Hematopoietic multipotent progenitor cell treated with erythropoietin and hydrocortisone succinate and interleukin-3 and kit ligand, for 6 days (in vitro differentiated cells): ENCODE measurements around the gene FXYD4.

Experiments used
- DNase-seq: peaks from one replicate; pipeline ENCODE4 v3.0.0-alpha.2; 2015

FXYD4 gene

GRCh38 chr10:43347997-43348396, 23.4 kb upstream of the FXYD4 start:
- no peak for DNase-seq

GRCh38 chr10:43348511-43349312, 22.7 kb upstream of the FXYD4 start:
- peak; percentile 94 for DNase-seq

- no peak for DNase-seq
Observed at GRCh38 chr10:43350156-43350555, 21.3 kb upstream of the FXYD4 start.

- DNase-seq: no peak
Observed at GRCh38 chr10:43350686-43351085, 20.8 kb upstream of the FXYD4 start.

- DNase-seq: no peak
Observed at GRCh38 chr10:43351301-43351700, 20.1 kb upstream of the FXYD4 start.

- DNase-seq: no peak
Observed at GRCh38 chr10:43352951-43353350, 18.5 kb upstream of the FXYD4 start.

GRCh38 chr10:43353495-43354329, 17.7 kb upstream of the FXYD4 start:
- DNase-seq: no peak

GRCh38 chr10:43354330-43354635, 17.2 kb upstream of the FXYD4 start:
- no peak for DNase-seq

- DNase-seq: no peak
Observed at GRCh38 chr10:43354879-43355380, 16.5 kb upstream of the FXYD4 start.

- peak; percentile 67 for DNase-seq
Observed at GRCh38 chr10:43355749-43356371, 15.6 kb upstream of the FXYD4 start.

GRCh38 chr10:43360086-43360485, 11.3 kb upstream of the FXYD4 start:
- DNase-seq: no peak

GRCh38 chr10:43361547-43362190, 9.8 kb upstream of the FXYD4 start:
- DNase-seq: peak; percentile 32

GRCh38 chr10:43362191-43362839, 9.1 kb upstream of the FXYD4 start:
- DNase-seq: peak; percentile 99

- DNase-seq: no peak
Observed at GRCh38 chr10:43365001-43365400, 6.4 kb upstream of the FXYD4 start.

- no peak for DNase-seq
Observed at GRCh38 chr10:43369921-43370320, 1.5 kb upstream of the FXYD4 start.

GRCh38 chr10:43370671-43371215, 693 bp upstream of the FXYD4 start:
- DNase-seq: no peak

GRCh38 chr10:43372765-43373361, 1.4 kb downstream of the FXYD4 start:
- DNase-seq: no peak

GRCh38 chr10:43373461-43373860, 2.0 kb downstream of the FXYD4 start:
- DNase-seq: no peak

- no peak for DNase-seq
Observed at GRCh38 chr10:43374194-43374593, 2.8 kb downstream of the FXYD4 start.

- DNase-seq: no peak
Observed at GRCh38 chr10:43375401-43376020, 4.1 kb downstream of the FXYD4 start.

- DNase-seq: no peak
Observed at GRCh38 chr10:43376046-43376635, 4.7 kb downstream of the FXYD4 start.
